ENCODE results near the gene H19. TPM values are rescaled to one million over a fixed set of nuclear protein-coding genes. Genes with fewer than 3 reads are reported as not detected.

The H19 gene
- 1 to 10 TPM in 1 of 2 donors, under 1 TPM in 1; 0.55 to 3.8 TPM for total RNA-seq
- polyA plus RNA-seq (2013, experiment 1 of 2) = 123 TPM
- polyA plus RNA-seq (2013, experiment 2 of 2) = 92.4 TPM
- long read RNA-seq, experiment 1 = 0 reads
- long read RNA-seq, experiment 2 = 0 reads
- long read RNA-seq, experiment 3, partial matches to known transcripts = 0 of 1 reads
- long read RNA-seq, experiment 3, other reads (novel, unspliced or antisense) = 0 of 1 reads
- long read RNA-seq, experiment 4 = 0 reads

DNA sequence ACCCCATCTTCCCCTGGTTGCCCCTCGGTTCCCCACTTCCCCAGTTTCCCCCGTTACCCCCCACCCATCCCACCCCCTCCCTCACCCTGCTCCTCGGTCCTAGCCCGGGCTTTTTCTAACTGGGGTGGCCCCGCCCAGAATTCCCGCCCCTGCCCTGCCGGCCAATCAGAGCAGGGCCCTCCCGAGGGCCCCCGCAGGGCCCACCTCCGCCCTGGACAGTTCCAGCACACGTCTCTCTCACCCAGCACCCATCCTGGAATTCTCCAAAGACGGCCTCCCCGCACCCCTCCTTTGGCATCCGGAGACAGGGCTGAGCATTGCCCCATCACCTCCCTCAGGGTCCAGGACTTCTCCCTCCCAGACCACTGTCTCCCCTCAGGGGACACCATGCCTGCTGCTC, at the start of gene H19:
Gene H19, minus strand, starts transcription at position 88 of the 400 bp plus-strand sequence.
- no CpG with 5 or more reads among the region's 14 CpGs for WGBS, 2 experiments (ENCODE audit: insufficient coverage in 1 of 2, insufficient read length in 1 of 2)
- H3K9me3 Mint-ChIP-seq = no peaks in the 10 kb centered on the region
- Histone ChIP-seq H3K9me3 (ENCODE audit: control insufficient read depth, low read length) (no peaks in the 10 kb centered on the region), H3K4me3 (ENCODE audit: low read length) (no peak within 1 kb of the TSS), H3K36me3 (ENCODE audit: control insufficient read depth, insufficient read depth, low read length) (no peaks in the 10 kb centered on the region), H3K27me3 (ENCODE audit: control insufficient read depth, insufficient read depth, low read length, poor library complexity, severe bottlenecking) (no peaks in the 10 kb centered on the region), H3K9ac (ENCODE audit: extremely low read depth, low read length, poor library complexity, severe bottlenecking) (no peak within 1 kb of the TSS), H3K4me1 (ENCODE audit: control insufficient read depth, insufficient read depth, low read length) (no peaks in the 10 kb centered on the region), H3K27ac (ENCODE audit: low read depth, low read length) (no peak within 1 kb of the TSS)
- DNase-seq = no peak
- no peak within 1 kb of the TSS for H3K4me3 Mint-ChIP-seq
- H3K27me3 Mint-ChIP-seq (ENCODE audit: insufficient read depth) = no peaks in the 10 kb centered on the region
- H3K36me3 Mint-ChIP-seq (ENCODE audit: low read depth) = no peaks in the 10 kb centered on the region
- TF ChIP-seq, protein P1, sequence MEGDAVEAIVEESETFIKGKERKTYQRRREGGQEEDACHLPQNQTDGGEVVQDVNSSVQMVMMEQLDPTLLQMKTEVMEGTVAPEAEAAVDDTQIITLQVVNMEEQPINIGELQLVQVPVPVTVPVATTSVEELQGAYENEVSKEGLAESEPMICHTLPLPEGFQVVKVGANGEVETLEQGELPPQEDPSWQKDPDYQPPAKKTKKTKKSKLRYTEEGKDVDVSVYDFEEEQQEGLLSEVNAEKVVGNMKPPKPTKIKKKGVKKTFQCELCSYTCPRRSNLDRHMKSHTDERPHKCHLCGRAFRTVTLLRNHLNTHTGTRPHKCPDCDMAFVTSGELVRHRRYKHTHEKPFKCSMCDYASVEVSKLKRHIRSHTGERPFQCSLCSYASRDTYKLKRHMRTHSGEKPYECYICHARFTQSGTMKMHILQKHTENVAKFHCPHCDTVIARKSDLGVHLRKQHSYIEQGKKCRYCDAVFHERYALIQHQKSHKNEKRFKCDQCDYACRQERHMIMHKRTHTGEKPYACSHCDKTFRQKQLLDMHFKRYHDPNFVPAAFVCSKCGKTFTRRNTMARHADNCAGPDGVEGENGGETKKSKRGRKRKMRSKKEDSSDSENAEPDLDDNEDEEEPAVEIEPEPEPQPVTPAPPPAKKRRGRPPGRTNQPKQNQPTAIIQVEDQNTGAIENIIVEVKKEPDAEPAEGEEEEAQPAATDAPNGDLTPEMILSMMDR (conservative IDR thresholded peaks at IDR 0.05) = no peak
- H3K27ac Mint-ChIP-seq = no peak within 1 kb of the TSS
- no peaks in the 10 kb centered on the region for H3K4me1 Mint-ChIP-seq

GRCh38 chr11:2041963-2042362, 44.3 kb upstream of the H19 start:
- Mint-ChIP-seq H3K4me1 (no peaks in the 10 kb centered on the region), H3K27ac (no peak overlapping the region), H3K36me3 (ENCODE audit: low read depth) (no peaks in the 10 kb centered on the region), H3K4me3 (no peak overlapping the region), H3K9me3 (no peaks in the 10 kb centered on the region), H3K27me3 (ENCODE audit: insufficient read depth) (no peaks in the 10 kb centered on the region)
- TF ChIP-seq, protein P1 (conservative IDR thresholded peaks at IDR 0.05) = no peak
- WGBS, 2 experiments (ENCODE audit: insufficient coverage in 1 of 2, insufficient read length in 1 of 2) = 64 to 71% methylated on average over 2 of the region's 2 CpGs
- Histone ChIP-seq H3K4me3 (ENCODE audit: low read length) (no peak overlapping the region), H3K9me3 (ENCODE audit: control insufficient read depth, low read length) (no peaks in the 10 kb centered on the region), H3K27ac (ENCODE audit: low read depth, low read length) (no peak overlapping the region), H3K9ac (ENCODE audit: extremely low read depth, low read length, poor library complexity, severe bottlenecking) (no peak overlapping the region), H3K36me3 (ENCODE audit: control insufficient read depth, insufficient read depth, low read length) (no peaks in the 10 kb centered on the region), H3K27me3 (ENCODE audit: control insufficient read depth, insufficient read depth, low read length, poor library complexity, severe bottlenecking) (peaks cover 41% of the 10 kb centered on the region), H3K4me1 (ENCODE audit: control insufficient read depth, insufficient read depth, low read length) (no peaks in the 10 kb centered on the region)
- no peak for DNase-seq

DNA sequence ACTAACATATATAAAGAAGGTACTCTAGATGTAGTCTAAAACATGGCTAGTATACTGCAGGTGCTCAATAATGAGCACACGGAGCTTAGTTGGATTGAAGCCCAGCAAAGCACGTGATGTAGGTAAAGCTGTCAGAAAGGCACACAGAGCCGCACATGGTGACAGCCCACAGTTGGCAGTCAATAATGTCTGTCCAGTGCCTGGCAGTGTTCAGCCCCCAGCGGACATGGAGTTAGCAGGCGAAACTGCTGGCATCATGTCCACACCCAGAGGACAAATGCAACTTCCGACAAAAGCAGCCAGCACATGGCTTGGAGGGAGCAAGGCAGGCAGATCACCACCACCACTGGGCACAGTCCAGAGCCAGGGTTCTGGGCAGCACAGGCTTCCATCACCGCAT, 43.5 kb upstream of the H19 start:
- H3K9me3 Mint-ChIP-seq = no peaks in the 10 kb centered on the region
- Histone ChIP-seq H3K27ac (ENCODE audit: low read depth, low read length) (no peak overlapping the region), H3K9me3 (ENCODE audit: control insufficient read depth, low read length) (no peaks in the 10 kb centered on the region), H3K27me3 (ENCODE audit: control insufficient read depth, insufficient read depth, low read length, poor library complexity, severe bottlenecking) (peaks cover 33% of the 10 kb centered on the region), H3K4me1 (ENCODE audit: control insufficient read depth, insufficient read depth, low read length) (no peaks in the 10 kb centered on the region), H3K4me3 (ENCODE audit: low read length) (no peak overlapping the region), H3K9ac (ENCODE audit: extremely low read depth, low read length, poor library complexity, severe bottlenecking) (no peak overlapping the region), H3K36me3 (ENCODE audit: control insufficient read depth, insufficient read depth, low read length) (no peaks in the 10 kb centered on the region)
- H3K36me3 Mint-ChIP-seq (ENCODE audit: low read depth) = no peaks in the 10 kb centered on the region
- TF ChIP-seq, protein P1 (conservative IDR thresholded peaks at IDR 0.05) = no peak
- no CpG with 5 or more reads among the region's 7 CpGs for WGBS, 2 experiments (ENCODE audit: insufficient coverage in 1 of 2, insufficient read length in 1 of 2)
- H3K4me3 Mint-ChIP-seq = no peak overlapping the region
- H3K27me3 Mint-ChIP-seq (ENCODE audit: insufficient read depth) = no peaks in the 10 kb centered on the region
- no peaks in the 10 kb centered on the region for H3K4me1 Mint-ChIP-seq
- H3K27ac Mint-ChIP-seq = no peak overlapping the region
- no peak for DNase-seq
